IMR-90 (cell line): ENCODE results near the gene INPP5J.

Experiments used
- CEBPB ChIP-seq: IDR thresholded peaks from 2 replicates; pipeline ENCODE4 v1.6.1; 2012; ENCODE audit warnings: low read depth, low read length, improper control_type of control experiment
- MXI1 ChIP-seq: IDR thresholded peaks from 2 replicates; pipeline ENCODE4 v1.6.1; 2012; ENCODE audit warnings: low read depth, mild to moderate bottlenecking, low read length, moderate library complexity, borderline replicate concordance
- POLR2A ChIP-seq: IDR thresholded peaks from 2 replicates; pipeline ENCODE4 v1.6.1; 2012; ENCODE audit warnings: mild to moderate bottlenecking, low read depth, low read length
- RAD21 ChIP-seq: IDR thresholded peaks from 2 replicates; pipeline ENCODE4 v1.6.1; 2012; ENCODE audit warnings: low read length, improper control_type of control experiment
- RFX5 ChIP-seq: IDR thresholded peaks from 2 replicates; pipeline ENCODE4 v1.8.0; 2012; ENCODE audit warnings: low read depth, mild to moderate bottlenecking, low read length, moderate library complexity
- TF ChIP-seq, protein P1 (sequence below): conservative IDR thresholded peaks from 2 replicates; pipeline ENCODE4 v1.5.1; 2012; ENCODE audit warnings: mild to moderate bottlenecking, low read depth, low read length, improper control_type of control experiment
- TF ChIP-seq, protein P2 (sequence below): fragments of 150-350 bp; IDR thresholded peaks from 2 replicates; pipeline ENCODE4 v1.6.1; 2017; ENCODE audit warnings: mild to moderate bottlenecking, antibody characterized with exemption, low read length, low read depth

DNA sequence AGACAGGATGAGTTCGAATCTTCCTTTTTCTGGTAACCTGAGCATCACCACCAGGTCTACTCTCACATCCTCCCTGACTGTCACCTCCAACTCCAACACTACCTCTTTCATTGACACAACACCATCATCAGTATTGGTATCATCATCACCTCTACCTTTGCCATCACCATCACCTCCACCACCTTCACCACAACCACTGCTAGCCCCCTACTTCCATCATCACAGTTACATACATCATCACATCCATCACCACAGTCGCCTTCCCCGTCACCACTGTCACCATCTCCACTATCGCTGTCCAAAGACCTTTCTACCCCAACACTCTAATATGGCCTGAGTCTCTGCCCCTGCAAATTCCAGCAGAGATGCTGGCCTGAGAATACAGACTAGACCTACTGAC is 1.4 kb upstream of the INPP5J start:
- TF ChIP-seq MXI1 (no peak), POLR2A (no peak), RAD21 (no peak), CEBPB (no peak), RFX5 (no peak)
- TF ChIP-seq, protein P1, sequence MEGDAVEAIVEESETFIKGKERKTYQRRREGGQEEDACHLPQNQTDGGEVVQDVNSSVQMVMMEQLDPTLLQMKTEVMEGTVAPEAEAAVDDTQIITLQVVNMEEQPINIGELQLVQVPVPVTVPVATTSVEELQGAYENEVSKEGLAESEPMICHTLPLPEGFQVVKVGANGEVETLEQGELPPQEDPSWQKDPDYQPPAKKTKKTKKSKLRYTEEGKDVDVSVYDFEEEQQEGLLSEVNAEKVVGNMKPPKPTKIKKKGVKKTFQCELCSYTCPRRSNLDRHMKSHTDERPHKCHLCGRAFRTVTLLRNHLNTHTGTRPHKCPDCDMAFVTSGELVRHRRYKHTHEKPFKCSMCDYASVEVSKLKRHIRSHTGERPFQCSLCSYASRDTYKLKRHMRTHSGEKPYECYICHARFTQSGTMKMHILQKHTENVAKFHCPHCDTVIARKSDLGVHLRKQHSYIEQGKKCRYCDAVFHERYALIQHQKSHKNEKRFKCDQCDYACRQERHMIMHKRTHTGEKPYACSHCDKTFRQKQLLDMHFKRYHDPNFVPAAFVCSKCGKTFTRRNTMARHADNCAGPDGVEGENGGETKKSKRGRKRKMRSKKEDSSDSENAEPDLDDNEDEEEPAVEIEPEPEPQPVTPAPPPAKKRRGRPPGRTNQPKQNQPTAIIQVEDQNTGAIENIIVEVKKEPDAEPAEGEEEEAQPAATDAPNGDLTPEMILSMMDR, result no peak
- TF ChIP-seq, protein P2, sequence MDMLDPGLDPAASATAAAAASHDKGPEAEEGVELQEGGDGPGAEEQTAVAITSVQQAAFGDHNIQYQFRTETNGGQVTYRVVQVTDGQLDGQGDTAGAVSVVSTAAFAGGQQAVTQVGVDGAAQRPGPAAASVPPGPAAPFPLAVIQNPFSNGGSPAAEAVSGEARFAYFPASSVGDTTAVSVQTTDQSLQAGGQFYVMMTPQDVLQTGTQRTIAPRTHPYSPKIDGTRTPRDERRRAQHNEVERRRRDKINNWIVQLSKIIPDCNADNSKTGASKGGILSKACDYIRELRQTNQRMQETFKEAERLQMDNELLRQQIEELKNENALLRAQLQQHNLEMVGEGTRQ, result no peak
